MCF 10A (cell line): Measurements from ENCODE around the gene ATP12A. TPM values are rescaled to one million over a fixed set of nuclear protein-coding genes. Genes with fewer than 3 reads are reported as not detected.

ENCODE experiments used
- BruUV-seq: library from RNA; stranded (reverse); fragments of 400-500 nt; replicated peaks from 2 replicates; lab custom pipeline; 2021; lab: Mats Ljungman, UMichigan
- CTCF ChIA-PET: fragments of 300-600 bp; sonication (Branson Sonifier 250); formaldehyde crosslinking; extraction: SDS; loops from one replicate; lab custom pipeline; 2021; ENCODE audit warnings: antibody characterized with exemption, inconsistent platforms; lab: Yijun Ruan, JAX
- POLR2A ChIA-PET: fragments of 300-600, 350-650 bp; sonication (Branson Sonifier 250); formaldehyde crosslinking; extraction: SDS; loops from one replicate; lab custom pipeline; 2020; ENCODE audit warnings: antibody characterized with exemption, inconsistent platforms; lab: Yijun Ruan, JAX
- DNase-seq: peaks from one replicate; pipeline ENCODE4 v3.0.0-alpha.2; 2018; ENCODE audit not compliant: unreplicated experiment
- H3K27ac Mint-ChIP-seq: one replicate; pipeline ENCODE4 v1.8.0; 2022; ENCODE audit warnings: mild to moderate bottlenecking, low read depth, mixed read lengths; ENCODE audit not compliant: unreplicated experiment
- H3K27me3 Mint-ChIP-seq: one replicate; pipeline ENCODE4 v1.8.0; 2022; ENCODE audit warnings: mixed read lengths; ENCODE audit not compliant: insufficient read depth, unreplicated experiment
- H3K36me3 Mint-ChIP-seq: one replicate; pipeline ENCODE4 v1.8.0; 2022; ENCODE audit warnings: mild to moderate bottlenecking, moderate library complexity, mixed read lengths; ENCODE audit not compliant: insufficient read depth, unreplicated experiment
- H3K4me1 Mint-ChIP-seq: one replicate; pipeline ENCODE4 v1.8.0; 2022; ENCODE audit warnings: mixed read lengths; ENCODE audit not compliant: insufficient read depth, unreplicated experiment
- H3K4me3 Mint-ChIP-seq: one replicate; pipeline ENCODE4 v1.8.0; 2022; ENCODE audit warnings: mild to moderate bottlenecking, moderate library complexity, mixed read lengths; ENCODE audit not compliant: unreplicated experiment
- H3K9me3 Mint-ChIP-seq: one replicate; pipeline ENCODE4 v1.8.0; 2022; ENCODE audit warnings: mixed read lengths; ENCODE audit not compliant: unreplicated experiment
- CTCF ChIP-seq: fragments of 200-600 bp; IDR thresholded peaks from one replicate; pipeline ENCODE4 v1.8.0; 2022; ENCODE audit warnings: antibody characterized with exemption, mild to moderate bottlenecking; ENCODE audit not compliant: unreplicated experiment
- intact Hi-C: fragments of 100-400 bp; cut with micrococcal nuclease; formaldehyde crosslinking; loops from 2 replicates; pipeline ENCODE4 v1.14.1; 2022
- total RNA-seq: library from RNA; stranded (reverse); gene quantifications from 2 replicates; pipeline ENCODE4 v1.2.3, GENCODE V29; 2022

Gene ATP12A
- total RNA-seq, 1 experiment from 2014 or later = not detected

- no peak for DNase-seq
- H3K36me3 Mint-ChIP-seq = no peaks in the 10 kb centered on the region
- no peaks in the 10 kb centered on the region for H3K27me3 Mint-ChIP-seq
- ChIA-PET POLR2A (no interaction called here), CTCF (no interaction called here)
- no TSS peak for BruUV-seq
- intact Hi-C loops = no loop called here
- no peak for TF ChIP-seq CTCF
- H3K9me3 Mint-ChIP-seq = no peaks in the 10 kb centered on the region
- H3K4me1 Mint-ChIP-seq = no peaks in the 10 kb centered on the region
- H3K4me3 Mint-ChIP-seq = no peak overlapping the region
- H3K27ac Mint-ChIP-seq = no peak overlapping the region
Observed at GRCh38 chr13:24642219-24642618, 38.0 kb upstream of the ATP12A start.

GRCh38 chr13:24644036-24644435, 36.2 kb upstream of the ATP12A start:
- no peak overlapping the region for H3K4me3 Mint-ChIP-seq
- no peak for TF ChIP-seq CTCF
- POLR2A ChIA-PET = interaction anchor here (1.1 kb wide), 1 partner anchor 14 kb away, joined by 3 read pairs; no protein-coding TSS in a partner anchor
- CTCF ChIA-PET = interaction anchor here (1.2 to 1.4 kb wide), 2 partner anchors 26 to 29 kb away, joined by 3 read pairs; no protein-coding TSS in a partner anchor
- H3K27me3 Mint-ChIP-seq = no peaks in the 10 kb centered on the region
- no peaks in the 10 kb centered on the region for H3K36me3 Mint-ChIP-seq
- no peaks in the 10 kb centered on the region for H3K4me1 Mint-ChIP-seq
- no peak overlapping the region for H3K27ac Mint-ChIP-seq
- no TSS peak for BruUV-seq
- intact Hi-C loops = no loop called here
- H3K9me3 Mint-ChIP-seq = no peaks in the 10 kb centered on the region
- DNase-seq = peak; percentile 52

- H3K27ac Mint-ChIP-seq = no peak overlapping the region
- BruUV-seq = no TSS peak
- no peaks in the 10 kb centered on the region for H3K36me3 Mint-ChIP-seq
- DNase-seq = no peak
- H3K4me1 Mint-ChIP-seq = no peaks in the 10 kb centered on the region
- ChIA-PET POLR2A (no interaction called here), CTCF (interaction anchor here (1.2 kb wide), 1 partner anchor 16 kb away, joined by 3 read pairs; no protein-coding TSS in a partner anchor)
- no peak overlapping the region for H3K4me3 Mint-ChIP-seq
- H3K9me3 Mint-ChIP-seq = no peaks in the 10 kb centered on the region
- intact Hi-C loops = no loop called here
- no peaks in the 10 kb centered on the region for H3K27me3 Mint-ChIP-seq
- no peak for TF ChIP-seq CTCF
Observed at GRCh38 chr13:24648271-24648670, 31.9 kb upstream of the ATP12A start.

GRCh38 chr13:24648983-24649687, 31.1 kb upstream of the ATP12A start:
- DNase-seq = no peak
- no peaks in the 10 kb centered on the region for H3K36me3 Mint-ChIP-seq
- H3K27ac Mint-ChIP-seq = peak overlapping the region; percentile 79
- no peaks in the 10 kb centered on the region for H3K4me1 Mint-ChIP-seq
- H3K9me3 Mint-ChIP-seq = no peaks in the 10 kb centered on the region
- H3K27me3 Mint-ChIP-seq = no peaks in the 10 kb centered on the region
- intact Hi-C loops = no loop called here
- POLR2A ChIA-PET = interaction anchor here (1.0 to 1.5 kb wide), 2 partner anchors 9 to 23 kb away, joined by 3 to 6 read pairs; no protein-coding TSS in a partner anchor
- H3K4me3 Mint-ChIP-seq = no peak overlapping the region
- TF ChIP-seq CTCF = no peak
- BruUV-seq = no TSS peak
- CTCF ChIA-PET = no interaction called here
